HAP-1 (cell line): ENCODE results near the gene MKRN2OS.

Experiments used
- DNase-seq, 2 experiments: peaks; one replicate each; pipeline ENCODE4 v3.0.0-alpha.2; 2016 to 2020; ENCODE audit warnings: low spot score in 2 of 2
- H3K27me3 ChIP-seq: fragments of 250-450 bp; sonication (Bioruptor Pico); 2 replicates; pipeline ENCODE4 v1.5.1; 2020; ENCODE audit warnings: low read depth, mild to moderate bottlenecking, moderate library complexity
- H3K36me3 ChIP-seq: fragments of 250-450 bp; sonication (Bioruptor Pico); replicated peaks from 2 replicates; pipeline ENCODE4 v1.5.1; 2020; ENCODE audit warnings: mild to moderate bottlenecking
- H3K4me1 ChIP-seq: fragments of 250-450 bp; sonication (Bioruptor Pico); 2 replicates; pipeline ENCODE4 v1.5.1; 2020; ENCODE audit warnings: mild to moderate bottlenecking
- H3K4me3 ChIP-seq: fragments of 250-450 bp; sonication (Bioruptor Pico); 2 replicates; pipeline ENCODE4 v1.5.1; 2020; ENCODE audit warnings: mild to moderate bottlenecking, moderate library complexity
- H3K9me3 ChIP-seq: fragments of 250-450 bp; sonication (Bioruptor Pico); 2 replicates; pipeline ENCODE4 v1.5.1; 2020; ENCODE audit warnings: mild to moderate bottlenecking, moderate library complexity
- in situ Hi-C: fragments of 300-500 bp; cut with MboI; formaldehyde crosslinking; loops from 3 replicates; pipeline ENCODE4 v1.14.3; 2020; ENCODE audit warnings: low sequenced_read_pairs, inconsistent platforms, mixed read lengths

Gene MKRN2OS

GRCh38 chr3:12490547-12490946 is 54.8 kb downstream of the MKRN2OS start:
- Histone ChIP-seq H3K4me3 (no peak overlapping the region), H3K36me3 (peaks cover 40% of the 10 kb centered on the region), H3K9me3 (no peaks in the 10 kb centered on the region), H3K27me3 (no peaks in the 10 kb centered on the region), H3K4me1 (peaks cover 1% of the 10 kb centered on the region)
- no peak for DNase-seq
- in situ Hi-C loops = no loop called here

DNA sequence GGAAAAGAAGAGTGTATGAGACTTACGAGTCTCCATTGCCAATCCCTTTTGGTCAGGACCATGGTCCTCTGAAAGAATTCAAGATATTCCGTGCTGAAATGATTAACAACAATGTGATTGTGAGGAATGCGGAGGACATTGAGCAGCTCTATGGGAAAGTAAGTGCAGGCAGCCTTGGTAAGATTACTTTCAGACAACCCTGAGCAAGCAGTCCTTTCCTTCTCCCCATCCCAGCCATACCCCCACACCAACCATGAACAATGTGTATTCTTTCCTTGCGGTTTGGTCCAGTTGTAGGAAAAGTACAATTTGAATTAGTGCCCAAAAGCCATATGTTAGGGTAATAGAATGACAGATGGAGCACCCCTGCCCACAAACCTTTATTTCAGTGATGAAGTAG is 55.5 kb downstream of the MKRN2OS start:
- no peak for DNase-seq
- H3K27me3 ChIP-seq = no peaks in the 10 kb centered on the region
- peaks cover 7% of the 10 kb centered on the region for H3K4me1 ChIP-seq
- H3K9me3 ChIP-seq = no peaks in the 10 kb centered on the region
- H3K4me3 ChIP-seq = no peak overlapping the region
- in situ Hi-C loops = no loop called here
- H3K36me3 ChIP-seq = peaks cover 36% of the 10 kb centered on the region
